NCI-H774 (cell line): ENCODE data around the gene ADAM19.

Experiments used
- DNase-seq: peaks from one replicate; lab custom pipeline; 2025; lab: John Stamatoyannopoulos, UW

Gene ADAM19

DNA sequence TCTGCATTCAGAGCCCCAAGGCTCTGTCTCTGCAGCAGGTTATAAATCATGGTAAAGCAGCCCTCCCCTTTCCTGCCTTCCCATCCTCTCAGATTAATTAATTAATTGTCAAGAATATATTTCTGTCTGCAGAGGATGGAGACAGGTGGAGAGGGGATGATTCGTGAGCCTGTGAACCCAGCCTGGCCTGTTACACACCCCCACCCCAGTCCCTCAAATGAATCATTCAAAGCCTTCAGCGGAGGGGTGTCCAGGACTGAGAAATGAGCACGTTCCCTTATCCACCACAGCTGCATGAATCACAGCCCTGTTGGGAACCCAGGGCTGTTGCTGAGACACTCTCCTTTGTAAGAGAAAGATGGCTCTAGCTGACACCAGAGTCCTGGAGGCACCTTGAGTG is 59.6 kb downstream of the ADAM19 start:
- DNase-seq: no peak

DNA sequence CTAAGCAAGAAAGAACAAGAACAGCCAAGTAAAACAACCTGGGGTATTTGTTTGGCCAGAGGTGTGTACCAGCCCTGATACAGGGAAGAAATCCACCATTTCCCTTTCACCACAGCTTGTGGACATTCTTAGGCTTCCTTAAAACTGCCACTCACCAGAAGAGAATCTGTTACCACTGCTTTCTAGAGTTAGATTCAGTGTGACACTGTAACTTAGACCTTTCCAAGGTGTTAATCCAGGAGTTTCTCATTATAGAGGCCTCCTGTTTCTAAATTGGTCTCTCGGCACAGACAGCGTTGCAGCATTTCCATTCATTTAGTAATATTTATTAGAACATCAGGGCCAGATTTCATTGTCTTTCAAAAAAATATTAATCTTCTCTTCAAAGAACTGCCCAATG is 60.6 kb downstream of the ADAM19 start:
- no peak for DNase-seq

DNA sequence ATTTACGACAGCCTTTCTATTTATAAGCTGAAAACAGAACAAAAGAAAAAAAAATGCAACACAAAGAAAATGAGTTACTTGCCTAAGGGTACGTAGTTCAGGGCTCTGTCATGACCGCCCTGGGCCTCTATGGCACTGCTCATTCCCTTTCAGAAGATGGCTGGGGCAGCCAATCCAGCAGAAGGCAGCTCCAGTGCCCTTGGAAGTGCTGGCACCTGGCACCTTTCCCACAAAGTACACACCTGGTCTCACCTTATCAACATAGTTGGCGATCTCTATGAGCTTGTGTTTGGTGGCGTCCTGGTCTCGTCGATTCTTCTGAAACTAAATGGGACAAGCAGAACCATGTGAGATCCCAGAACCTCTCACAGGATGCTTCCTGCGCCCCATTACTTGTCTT is 62.4 kb downstream of the ADAM19 start:
- no peak for DNase-seq

GRCh38 chr5:157511651-157512644 is 63.6 kb downstream of the ADAM19 start:
- no peak for DNase-seq

DNA sequence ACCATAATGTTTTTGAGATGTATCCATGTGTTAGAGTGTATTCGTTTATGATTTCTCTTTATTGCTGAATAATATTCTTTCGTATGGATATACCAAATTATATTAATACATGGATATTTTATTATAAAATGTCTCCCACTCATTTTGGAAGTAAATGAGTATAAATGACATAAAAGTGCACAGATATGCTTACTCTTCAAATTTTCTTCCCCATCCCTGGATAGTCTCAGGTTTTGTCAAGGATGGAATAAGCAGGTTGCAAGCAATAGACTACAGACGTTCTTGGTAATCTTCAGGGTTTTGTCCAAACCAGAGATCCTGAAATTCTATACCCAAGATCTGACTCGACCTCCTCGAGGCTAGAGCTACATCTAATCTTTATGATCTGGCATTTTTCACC is 64.9 kb downstream of the ADAM19 start:
- DNase-seq: no peak

GRCh38 chr5:157509587-157509986 is 66.0 kb downstream of the ADAM19 start:
- DNase-seq: no peak

GRCh38 chr5:157509093-157509492 is 66.5 kb downstream of the ADAM19 start:
- DNase-seq: no peak

DNA sequence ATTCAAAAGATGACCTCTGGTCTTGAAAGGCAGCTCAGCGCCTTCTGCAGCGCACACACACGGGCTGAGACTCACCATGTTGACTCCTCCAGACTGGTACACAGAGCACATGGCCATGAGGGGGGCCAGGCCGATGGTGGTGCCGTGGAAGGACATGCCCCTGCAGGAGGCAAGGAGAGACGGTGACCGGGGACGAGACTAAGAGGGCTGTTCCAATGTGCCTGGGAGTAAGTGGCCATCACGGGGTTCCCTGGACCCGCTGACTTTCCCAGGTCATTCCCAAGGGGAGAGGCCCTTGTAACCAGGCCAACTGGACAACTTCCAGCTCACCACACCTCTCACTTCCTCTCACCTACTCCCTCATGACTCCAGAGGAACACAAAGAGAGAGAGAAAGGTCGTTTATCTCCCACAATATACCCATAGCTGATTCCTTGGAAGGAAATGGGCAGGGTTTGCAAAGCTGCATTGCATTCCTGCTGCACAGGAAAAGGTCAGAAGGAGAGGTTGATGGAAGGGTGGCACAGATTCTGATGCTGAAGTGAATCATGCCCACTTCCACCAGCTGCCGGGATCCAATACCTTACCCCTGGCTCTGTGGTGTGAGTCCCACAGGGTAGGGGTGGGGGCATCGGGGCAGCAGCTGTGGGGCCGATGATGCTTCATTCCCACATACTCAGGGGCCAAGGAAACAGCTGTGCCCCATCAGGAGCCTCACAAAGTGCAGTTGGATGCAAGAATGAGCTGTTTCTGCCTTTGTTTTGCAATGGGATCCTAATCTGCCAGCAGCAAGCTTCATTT is 68.4 kb downstream of the ADAM19 start:
- no peak for DNase-seq

DNA sequence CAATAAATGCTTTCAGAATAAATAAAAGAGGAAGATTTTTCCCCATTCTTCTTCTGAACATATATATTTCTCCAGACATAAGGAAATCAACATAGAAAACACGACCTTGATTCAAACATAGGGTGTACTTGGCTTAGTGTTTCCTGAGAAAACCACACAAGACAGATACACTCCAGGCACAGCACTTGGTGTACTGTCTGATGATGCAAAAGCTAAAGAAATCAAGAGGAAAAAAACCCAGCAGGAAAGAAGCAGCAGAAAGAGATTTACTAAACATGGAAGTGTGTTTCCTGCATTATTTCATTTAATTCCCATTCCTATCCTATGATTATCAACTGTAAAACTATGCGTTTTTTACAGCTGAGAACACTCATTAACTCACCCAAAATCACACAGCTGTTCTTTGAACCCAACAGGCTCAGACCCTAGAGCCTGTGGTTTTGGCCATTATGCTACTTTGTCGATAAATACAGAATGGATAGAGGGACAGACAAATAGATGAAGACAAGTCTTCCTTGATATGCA is 69.4 kb downstream of the ADAM19 start:
- DNase-seq: no peak

GRCh38 chr5:157505496-157505895 is 70.1 kb downstream of the ADAM19 start:
- no peak for DNase-seq

GRCh38 chr5:157504053-157504452 is 71.5 kb downstream of the ADAM19 start:
- no peak for DNase-seq

DNA sequence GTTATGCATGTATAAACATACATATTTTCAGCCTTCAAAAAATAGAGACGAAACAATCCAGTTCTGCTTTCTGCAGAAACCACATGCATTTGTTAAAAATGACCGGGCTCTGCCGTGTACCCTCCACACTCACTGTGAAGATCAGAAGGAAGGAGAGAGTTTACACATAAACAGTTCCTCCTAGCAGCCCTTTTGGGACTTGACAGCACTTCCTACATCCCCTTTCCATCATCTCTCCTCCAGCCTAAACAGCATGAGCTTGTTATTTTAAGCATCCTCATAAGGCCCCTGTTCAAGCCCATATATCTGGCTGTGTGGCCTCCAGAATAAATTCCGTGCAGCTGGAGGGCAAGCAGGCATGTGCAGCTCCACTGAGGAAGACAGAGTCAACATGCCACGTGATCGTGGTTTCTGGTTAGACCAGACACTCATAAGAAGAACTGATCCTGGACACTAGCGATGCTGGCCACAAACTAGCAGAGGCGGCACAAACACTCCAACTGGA is 73.4 kb downstream of the ADAM19 start:
- no peak for DNase-seq

DNA sequence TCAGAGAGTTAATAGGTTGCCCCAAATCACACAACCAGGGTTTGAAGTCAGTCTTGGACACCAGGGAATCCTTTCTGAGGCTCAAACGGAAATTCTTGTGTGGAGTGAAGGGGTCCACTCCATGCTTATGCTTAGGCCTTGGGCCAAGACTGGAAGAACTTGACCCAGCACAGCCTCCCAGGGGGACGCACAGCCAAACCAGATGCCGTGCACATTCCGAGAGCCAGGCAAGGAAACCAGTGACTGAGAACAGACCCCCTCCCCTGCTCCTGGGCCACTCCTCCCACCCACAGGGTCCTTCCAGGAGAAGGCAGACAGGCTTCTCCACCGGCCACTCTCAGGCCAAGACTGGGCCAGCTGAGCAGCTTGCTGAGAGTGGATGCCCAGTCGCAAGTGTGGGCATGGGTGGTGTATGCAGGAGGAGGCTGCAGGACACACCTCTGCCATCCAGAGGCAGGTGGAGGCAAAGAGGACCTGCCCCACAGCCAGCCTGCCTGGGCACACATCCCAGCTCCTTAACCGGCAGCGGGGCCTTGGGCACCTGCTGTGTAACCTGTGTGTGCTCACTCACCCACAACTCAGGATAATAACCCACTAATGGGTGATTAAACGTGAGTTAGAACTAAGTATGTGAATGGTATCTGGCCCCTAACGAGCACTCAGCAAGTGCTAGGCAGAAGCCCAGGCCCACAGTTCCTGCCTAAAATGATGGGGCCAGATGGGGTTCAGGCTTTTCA is 77.5 kb downstream of the ADAM19 start:
- peak; percentile 56 for DNase-seq

- no peak for DNase-seq
These were observed 78.7 kb downstream of the ADAM19 start for GRCh38 chr5:157496864-157497263.

GRCh38 chr5:157494178-157494832 is 81.3 kb downstream of the ADAM19 start:
- no peak for DNase-seq

GRCh38 chr5:157492886-157493285 is 82.7 kb downstream of the ADAM19 start:
- no peak for DNase-seq

DNA sequence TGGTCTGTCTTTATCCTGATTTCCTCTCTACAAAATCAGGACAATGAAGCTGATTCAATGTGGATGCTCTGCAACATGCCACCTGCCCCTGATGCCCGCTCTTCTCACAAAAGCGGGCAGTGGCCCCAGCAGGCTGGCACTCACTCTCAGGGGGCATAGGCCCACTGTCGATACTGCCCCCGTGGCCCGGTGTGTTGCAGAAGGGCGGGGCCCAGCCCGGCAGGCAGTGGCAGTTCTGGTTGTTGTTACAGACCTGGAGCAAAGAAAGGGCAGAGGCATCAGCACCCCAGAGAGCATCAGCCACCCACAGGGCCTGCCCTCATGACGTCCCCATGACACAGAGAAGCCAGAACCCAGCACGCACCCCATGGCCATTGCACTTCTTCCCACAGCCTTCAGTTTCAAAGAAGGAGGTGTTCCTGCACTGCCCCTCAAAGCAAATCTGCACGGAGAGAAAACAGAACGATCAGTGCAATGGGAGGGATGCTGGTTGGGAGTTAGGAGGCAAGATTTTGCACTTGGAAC is 84.0 kb downstream of the ADAM19 start:
- DNase-seq: no peak

DNA sequence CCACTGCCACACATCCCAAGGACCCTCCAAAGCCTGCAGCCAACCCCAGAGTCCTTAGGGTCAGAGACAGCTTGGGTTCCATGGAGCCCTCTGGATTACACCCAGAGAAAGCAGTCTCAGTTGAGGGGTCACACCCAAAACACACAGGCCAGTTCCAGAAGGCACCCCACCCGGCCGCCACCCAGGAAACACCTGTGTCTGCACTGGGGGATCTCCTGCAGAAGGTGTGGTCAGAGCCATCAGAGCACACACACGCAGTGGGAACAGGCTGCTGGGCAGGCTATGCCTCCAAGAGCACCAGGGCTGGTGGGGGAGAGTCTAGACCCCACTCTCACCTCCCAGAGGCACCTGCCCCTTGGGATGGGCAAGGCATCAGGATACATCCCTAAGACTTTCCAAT is 88.2 kb downstream of the ADAM19 start:
- DNase-seq: no peak

GRCh38 chr5:157486861-157487260 is 88.7 kb downstream of the ADAM19 start:
- DNase-seq: no peak

- no peak for DNase-seq
These were observed 89.3 kb downstream of the ADAM19 start for GRCh38 chr5:157486221-157486681.

DNA sequence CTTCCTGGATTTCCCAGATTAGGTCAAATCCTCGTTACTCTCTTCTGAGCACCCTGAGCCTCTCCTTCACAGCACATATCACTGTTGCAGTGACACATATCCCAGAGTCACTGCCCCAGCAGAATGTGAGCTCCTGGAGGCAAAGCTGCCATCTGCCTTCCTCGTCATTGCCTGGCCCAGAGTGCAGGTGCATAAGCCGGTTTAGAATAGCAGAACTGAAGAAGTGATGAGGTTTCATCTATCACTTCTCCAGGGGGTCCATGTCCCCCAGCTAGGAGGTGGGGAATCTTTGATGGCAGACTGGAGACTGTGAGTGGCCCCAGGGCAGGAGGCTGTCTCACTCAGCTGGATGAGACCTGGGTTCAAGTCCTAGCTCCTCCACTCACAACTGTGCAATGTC is 89.8 kb downstream of the ADAM19 start:
- DNase-seq: no peak
